ENCODE results near the gene BCKDHA. TPM values are rescaled to one million over a fixed set of nuclear protein-coding genes. Genes with fewer than 3 reads are reported as not detected.

The BCKDHA gene
- polyA plus RNA-seq, 1 donor (not counting 4 experiments of a cell fraction or from before 2014, with no cell fraction given), result 7.5 TPM

GRCh38 chr19:41386442-41386841 lies 11.2 kb upstream of the BCKDHA start:
- peaks cover 12% of the 10 kb centered on the region for H3K4me1 ChIP-seq (ENCODE audit: control insufficient read depth, extremely low read depth, insufficient read depth, low read length)
- H3K36me3 ChIP-seq (ENCODE audit: control insufficient read depth in 2 of 2, extremely low read depth in 1 of 2, insufficient read depth in 2 of 2, low read length in 2 of 2), result peaks cover 11 to 14% of the 10 kb centered on the region in 2 experiments
- DNase-seq (ENCODE audit: low read depth, low spot score), result no peak
- peak overlapping the region; percentile 47 for H3K27ac ChIP-seq (ENCODE audit: control insufficient read depth, insufficient read depth, low read length)
- TF ChIP-seq CTCF (optimal IDR thresholded peaks at IDR 0.05 in 1 of 3, IDR thresholded peaks at IDR 0.05 in 1 of 3, conservative IDR thresholded peaks at IDR 0.05 in 1 of 3; ENCODE audit: extremely low read depth in 1 of 3, insufficient read depth in 2 of 3, low read length in 3 of 3), result no peak
- no peak for FAIRE-seq
- no peak overlapping the region for H2AFZ ChIP-seq (ENCODE audit: control insufficient read depth, low read length)
- H3K27me3 ChIP-seq (ENCODE audit: control insufficient read depth, extremely low read depth, insufficient read depth, low read length), result no peaks in the 10 kb centered on the region
- H4K20me1 ChIP-seq (ENCODE audit: control insufficient read depth, extremely low read depth, insufficient read depth, low read length), result no peaks in the 10 kb centered on the region
- peak overlapping the region in 1 of 3 experiments; percentile 24 for H3K4me3 ChIP-seq (ENCODE audit: control insufficient read depth in 2 of 3, extremely low read depth in 1 of 3, insufficient read depth in 2 of 3, low read depth in 1 of 3, low read length in 3 of 3)
- H3K79me2 ChIP-seq (ENCODE audit: control insufficient read depth, insufficient read depth, low read length), result no peaks in the 10 kb centered on the region
- H3K9me1 ChIP-seq (ENCODE audit: control insufficient read depth, extremely low read depth, insufficient read depth, low read length), result no peaks in the 10 kb centered on the region
- no peaks in the 10 kb centered on the region for H3K9me3 ChIP-seq (ENCODE audit: control insufficient read depth, low read depth, low read length)
- H3K4me2 ChIP-seq (ENCODE audit: control insufficient read depth, extremely low read depth, insufficient read depth, low read depth, low read length), result peak overlapping the region; percentile 44
- dilution Hi-C loops (cut with MboI; ENCODE audit: extremely low pct_ligation_motif_present, low sequenced_read_pairs), result no loop called here
- H3K9ac ChIP-seq (ENCODE audit: control insufficient read depth, extremely low read depth, insufficient read depth, low read length), result peak overlapping the region; percentile 4

- no peaks in the 10 kb centered on the region for H3K27me3 ChIP-seq (ENCODE audit: control insufficient read depth, extremely low read depth, insufficient read depth, low read length)
- FAIRE-seq, result no peak
- no peaks in the 10 kb centered on the region for H4K20me1 ChIP-seq (ENCODE audit: control insufficient read depth, extremely low read depth, insufficient read depth, low read length)
- H3K4me1 ChIP-seq (ENCODE audit: control insufficient read depth, extremely low read depth, insufficient read depth, low read length), result peaks cover 5% of the 10 kb centered on the region
- H3K27ac ChIP-seq (ENCODE audit: control insufficient read depth, insufficient read depth, low read length), result no peak overlapping the region
- no peak overlapping the region for H3K9ac ChIP-seq (ENCODE audit: control insufficient read depth, extremely low read depth, insufficient read depth, low read length)
- no peak overlapping the region for H3K4me2 ChIP-seq (ENCODE audit: control insufficient read depth, extremely low read depth, insufficient read depth, low read depth, low read length)
- no peaks in the 10 kb centered on the region for H3K9me1 ChIP-seq (ENCODE audit: control insufficient read depth, extremely low read depth, insufficient read depth, low read length)
- no peak overlapping the region for H3K4me3 ChIP-seq (ENCODE audit: control insufficient read depth in 2 of 3, extremely low read depth in 1 of 3, insufficient read depth in 2 of 3, low read depth in 1 of 3, low read length in 3 of 3)
- TF ChIP-seq CTCF (optimal IDR thresholded peaks at IDR 0.05 in 1 of 3, IDR thresholded peaks at IDR 0.05 in 1 of 3, conservative IDR thresholded peaks at IDR 0.05 in 1 of 3; ENCODE audit: extremely low read depth in 1 of 3, insufficient read depth in 2 of 3, low read length in 3 of 3) (no peak), EZH2 (IDR thresholded peaks at IDR 0.05; ENCODE audit: low read length) (no peak)
- peaks cover 15 to 18% of the 10 kb centered on the region in 2 experiments for H3K36me3 ChIP-seq (ENCODE audit: control insufficient read depth in 2 of 2, extremely low read depth in 1 of 2, insufficient read depth in 2 of 2, low read length in 2 of 2)
- dilution Hi-C loops (cut with MboI; ENCODE audit: extremely low pct_ligation_motif_present, low sequenced_read_pairs), result no loop called here
- H3K9me3 ChIP-seq (ENCODE audit: control insufficient read depth, low read depth, low read length), result no peaks in the 10 kb centered on the region
- H2AFZ ChIP-seq (ENCODE audit: control insufficient read depth, low read length), result no peak overlapping the region
- H3K79me2 ChIP-seq (ENCODE audit: control insufficient read depth, insufficient read depth, low read length), result peaks cover 10% of the 10 kb centered on the region
- DNase-seq (ENCODE audit: low read depth, low spot score), result no peak
Observed at GRCh38 chr19:41391618-41392017, 6.0 kb upstream of the BCKDHA start.

All from keratinocyte (primary cell).